Right forelimb (tissue), 1 donor: ENCODE results near the gene CCDC59.
"Not testable (repeated sequence)": the region's sequence is repeated elsewhere in the genome, so short reads cannot be mapped to it uniquely, and the experiment has no call there.

ENCODE experiments used
- DNase-seq: peaks from one replicate; pipeline ENCODE4 v3.0.0-alpha.2; 2018

Gene CCDC59

GRCh38 chr12:82358200-82359114, at the start of gene CCDC59, which contains the start of gene METTL25:
Gene CCDC59 (minus strand): TSS chr12:82358387. CDS start chr12:82358376, 11 bp downstream.
Gene METTL25 (plus strand): TSS chr12:82358529. CDS start chr12:82358566, 37 bp downstream.
- peak; percentile 99 for DNase-seq

- DNase-seq: no peak
Observed at GRCh38 chr12:82407481-82407880, 49.3 kb upstream of the CCDC59 start.

- no peak for DNase-seq
Observed at GRCh38 chr12:82406651-82407050, 48.5 kb upstream of the CCDC59 start.

- DNase-seq: no peak
Observed at GRCh38 chr12:82400819-82401218, 42.6 kb upstream of the CCDC59 start.

- DNase-seq: no peak
Observed at GRCh38 chr12:82398879-82399278, 40.7 kb upstream of the CCDC59 start.

- DNase-seq: no peak
Observed at GRCh38 chr12:82383930-82384552, 25.9 kb upstream of the CCDC59 start.

GRCh38 chr12:82378997-82379396, 20.8 kb upstream of the CCDC59 start:
- no peak for DNase-seq

- no peak for DNase-seq
Observed at GRCh38 chr12:82375201-82375600, 17.0 kb upstream of the CCDC59 start.

GRCh38 chr12:82366197-82366596, 8.0 kb upstream of the CCDC59 start:
- DNase-seq: no peak

- DNase-seq: no peak
Observed at GRCh38 chr12:82363990-82364389, 5.8 kb upstream of the CCDC59 start.

GRCh38 chr12:82361461-82361915, 3.3 kb upstream of the CCDC59 start:
- DNase-seq: no peak

GRCh38 chr12:82360834-82361233, 2.6 kb upstream of the CCDC59 start:
- DNase-seq: not testable (repeated sequence)

- no peak for DNase-seq
Observed at GRCh38 chr12:82359115-82359478, 910 bp upstream of the CCDC59 start.

GRCh38 chr12:82357845-82358199, 365 bp downstream of the CCDC59 start:
- no peak for DNase-seq

GRCh38 chr12:82357340-82357739, 847 bp downstream of the CCDC59 start:
- no peak for DNase-seq

- no peak for DNase-seq
Observed at GRCh38 chr12:82351390-82351789, 6.8 kb downstream of the CCDC59 start.

GRCh38 chr12:82350161-82350560, 8.0 kb downstream of the CCDC59 start:
- DNase-seq: no peak

GRCh38 chr12:82329508-82329907, 28.7 kb downstream of the CCDC59 start:
- DNase-seq: no peak

GRCh38 chr12:82327861-82328260, 30.3 kb downstream of the CCDC59 start:
- DNase-seq: no peak

- no peak for DNase-seq
Observed at GRCh38 chr12:82326905-82327503, 31.2 kb downstream of the CCDC59 start.

- no peak for DNase-seq
Observed at GRCh38 chr12:82325540-82326336, 32.4 kb downstream of the CCDC59 start.

- no peak for DNase-seq
Observed at GRCh38 chr12:82319276-82319675, 38.9 kb downstream of the CCDC59 start.

GRCh38 chr12:82314406-82314892, 43.7 kb downstream of the CCDC59 start:
- no peak for DNase-seq
